GM23338 (cell line): ENCODE measurements around the gene TMCO4. TPM values are rescaled to one million over a fixed set of nuclear protein-coding genes. Genes with fewer than 3 reads are reported as not detected.

ENCODE experiments used
- ATAC-seq: fragments of 200-7000 bp; cut with Tn5 transposase; 3 replicates; pipeline ENCODE4 v1.9.1; 2020
- DNase-seq: peaks from one replicate; pipeline ENCODE4 v3.0.0-alpha.2; 2015; ENCODE audit warnings: low spot score
- H2AFZ ChIP-seq: fragments of 200-600 bp; sonication (generic); 2 replicates; pipeline ENCODE4 v1.8.0; 2016; ENCODE audit warnings: antibody characterized with exemption, mild to moderate bottlenecking, moderate library complexity
- H3F3A ChIP-seq: fragments of 200-600 bp; sonication (generic); replicated peaks from 2 replicates; pipeline ENCODE4 v1.8.0; 2017; ENCODE audit warnings: antibody characterized with exemption, mixed run types, low read depth
- H3K27ac ChIP-seq: fragments of 200-600 bp; sonication (generic); 2 replicates; pipeline ENCODE4 v1.6.1; 2016; ENCODE audit warnings: low read depth
- H3K27me3 ChIP-seq: fragments of 200-600 bp; sonication (generic); 2 replicates; pipeline ENCODE4 v1.8.0; 2016; ENCODE audit warnings: mild to moderate bottlenecking, mixed run types, moderate library complexity; ENCODE audit not compliant: insufficient read depth
- H3K36me3 ChIP-seq: fragments of 200-600 bp; sonication (generic); 2 replicates; pipeline ENCODE4 v1.8.0; 2016; ENCODE audit warnings: mild to moderate bottlenecking; ENCODE audit not compliant: insufficient read depth
- H3K4me1 ChIP-seq: fragments of 200-600 bp; sonication (generic); 2 replicates; pipeline ENCODE4 v1.8.0; 2016; ENCODE audit warnings: mild to moderate bottlenecking, moderate library complexity; ENCODE audit not compliant: insufficient read depth
- H3K4me2 ChIP-seq: fragments of 200-600 bp; sonication (generic); 2 replicates; pipeline ENCODE4 v1.7.1; 2017; ENCODE audit warnings: mixed run types
- H3K4me3 ChIP-seq: fragments of 200-600 bp; sonication (generic); 2 replicates; pipeline ENCODE4 v1.6.1; 2016; ENCODE audit warnings: mixed run types
- H3K79me2 ChIP-seq: fragments of 200-600 bp; sonication (generic); replicated peaks from 2 replicates; pipeline ENCODE4 v1.8.0; 2017; ENCODE audit warnings: mild to moderate bottlenecking; ENCODE audit not compliant: insufficient read depth
- H3K9me2 ChIP-seq: fragments of 200-600 bp; sonication (generic); 2 replicates; pipeline ENCODE4 v1.8.0; 2017; ENCODE audit not compliant: insufficient read depth
- H4K20me1 ChIP-seq: fragments of 200-600 bp; sonication (generic); replicated peaks from 2 replicates; pipeline ENCODE4 v1.8.0; 2017; ENCODE audit warnings: mild to moderate bottlenecking; ENCODE audit not compliant: insufficient read depth
- H3K27ac Mint-ChIP-seq: 2 replicates; pipeline ENCODE4 v1.8.0; 2020; ENCODE audit warnings: inconsistent platforms, mild to moderate bottlenecking, moderate library complexity, mixed read lengths
- H3K27me3 Mint-ChIP-seq: 3 replicates; pipeline ENCODE4 v1.8.0; 2022; ENCODE audit warnings: low read depth, mild to moderate bottlenecking, moderate library complexity, mixed read lengths, inconsistent platforms; ENCODE audit not compliant: insufficient read depth, poor library complexity
- H3K36me3 Mint-ChIP-seq: 3 replicates; pipeline ENCODE4 v1.8.0; 2021; ENCODE audit warnings: low read depth, mild to moderate bottlenecking, inconsistent platforms, moderate library complexity, mixed read lengths
- H3K4me1 Mint-ChIP-seq: 3 replicates; pipeline ENCODE4 v1.8.0; 2020; ENCODE audit warnings: mild to moderate bottlenecking, inconsistent platforms, mixed read lengths
- H3K4me3 Mint-ChIP-seq: 3 replicates; pipeline ENCODE4 v1.8.0; 2021; ENCODE audit warnings: moderate library complexity, mild to moderate bottlenecking, inconsistent platforms, mixed read lengths
- H3K9me3 Mint-ChIP-seq: 3 replicates; pipeline ENCODE4 v1.8.0; 2020; ENCODE audit warnings: moderate library complexity, mild to moderate bottlenecking, inconsistent platforms, mixed read lengths
- CREB1 ChIP-seq: fragments of 250-450 bp; sonication (Bioruptor Pico); IDR thresholded peaks from 2 replicates; pipeline ENCODE4 v1.5.0; 2020; ENCODE audit warnings: low read depth, mild to moderate bottlenecking, moderate library complexity
- EZH2 ChIP-seq: fragments of 200-600 bp; sonication (generic); IDR thresholded peaks from one replicate; pipeline ENCODE4 v1.8.0; 2017; ENCODE audit warnings: antibody characterized with exemption, mild to moderate bottlenecking, low read depth; ENCODE audit not compliant: unreplicated experiment
- EZH2phosphoT487 ChIP-seq: fragments of 200-600 bp; sonication (generic); IDR thresholded peaks from one replicate; pipeline ENCODE4 v1.8.1; 2018; ENCODE audit warnings: antibody characterized with exemption; ENCODE audit not compliant: unreplicated experiment
- JUNB ChIP-seq: IDR thresholded peaks from one replicate; pipeline ENCODE4 v1.6.1; 2016; ENCODE audit warnings: antibody characterized with exemption; ENCODE audit not compliant: unreplicated experiment
- NANOG ChIP-seq: IDR thresholded peaks from 2 replicates; pipeline ENCODE4 v1.6.1; 2016; ENCODE audit warnings: antibody characterized with exemption, borderline replicate concordance
- POLR2AphosphoS5 ChIP-seq: IDR thresholded peaks from 2 replicates; pipeline ENCODE4 v1.6.1; 2016; ENCODE audit warnings: antibody characterized with exemption, low read depth
- STAT1 ChIP-seq: IDR thresholded peaks from one replicate; pipeline ENCODE4 v1.6.1; 2016; ENCODE audit warnings: antibody characterized with exemption; ENCODE audit not compliant: unreplicated experiment
- ZNF114 ChIP-seq: fragments of 250-450 bp; sonication (Bioruptor Pico); IDR thresholded peaks from 2 replicates; pipeline ENCODE4 v1.5.0; 2020; ENCODE audit warnings: mild to moderate bottlenecking, moderate library complexity
- ZNF331 ChIP-seq: fragments of 250-450 bp; sonication (Bioruptor Pico); IDR thresholded peaks from 2 replicates; pipeline ENCODE4 v1.5.0; 2020; ENCODE audit warnings: low read depth, mild to moderate bottlenecking, moderate library complexity
- polyA plus RNA-seq: library from polyadenylated mRNA; unstranded; fragments of >200 nt; fragmentation: Nextera tagmentation; extraction: Ambion mirVana; gene quantifications from 2 replicates; pipeline ENCODE4 v1.2.1, GENCODE V29; 2016
- total RNA-seq: library from RNA; depleted of rRNA; stranded (reverse); fragments of >200 nt; shearing (Covaris generic); gene quantifications from 2 replicates; pipeline ENCODE4 v1.2.3, GENCODE V29; 2014
- TF ChIP-seq, protein P1 (sequence below): IDR thresholded peaks from one replicate; pipeline ENCODE4 v1.6.1; 2018; ENCODE audit warnings: antibody characterized with exemption; ENCODE audit not compliant: unreplicated experiment
- TF ChIP-seq, protein P2 (sequence below): fragments of 250-450 bp; sonication (Bioruptor Pico); IDR thresholded peaks from 2 replicates; pipeline ENCODE4 v1.5.0; 2020; ENCODE audit warnings: mild to moderate bottlenecking, moderate library complexity
- TF ChIP-seq, protein P3 (sequence below): IDR thresholded peaks from 2 replicates; pipeline ENCODE4 v1.6.1; 2016; ENCODE audit warnings: antibody characterized with exemption
- TF ChIP-seq, protein P4 (sequence below), 2 experiments: fragments of 200-600 bp in 1 of 2; sonication (generic) in 1 of 2; conservative IDR thresholded peaks; 2 replicates each; pipeline versions ENCODE4 v1.5.1 to v1.6.1; 2016 to 2017; ENCODE audit warnings: antibody characterized with exemption in 2 of 2, low read depth in 2 of 2, mild to moderate bottlenecking in 2 of 2, moderate library complexity in 1 of 2

Gene TMCO4
- total and polyA plus RNA-seq, 2 experiments from 2014 or later: 2.6 to 6.9 TPM

DNA sequence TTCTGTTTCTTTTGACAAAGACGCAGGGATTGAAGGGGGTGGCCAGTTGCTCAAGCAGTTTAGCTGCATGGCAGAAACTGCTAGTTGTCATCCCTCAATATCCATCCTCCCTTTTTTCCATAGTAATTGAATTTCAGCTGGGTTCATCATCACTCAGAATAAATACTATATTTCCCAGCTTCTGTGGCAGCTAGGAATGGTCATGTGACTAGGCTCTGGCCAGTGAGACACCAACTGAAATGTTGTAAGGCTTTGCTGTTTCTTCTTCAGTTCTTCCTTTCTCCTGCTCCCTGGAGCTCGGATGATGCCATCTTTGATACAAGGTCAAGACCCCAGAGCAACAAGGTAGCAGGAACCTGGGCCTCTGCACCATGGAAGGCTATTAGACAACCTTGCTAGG lies 61.0 kb downstream of the TMCO4 start:
- Histone ChIP-seq H3K9me2 (no peaks in the 10 kb centered on the region), H3K4me1 (no peaks in the 10 kb centered on the region), H3K36me3 (no peaks in the 10 kb centered on the region), H4K20me1 (no peaks in the 10 kb centered on the region; the same call in 1 of the 2 replicates), H3F3A (no peaks in the 10 kb centered on the region), H3K4me3 (no peak overlapping the region), H3K27ac (no peak overlapping the region), H3K4me2 (no peak overlapping the region), H3K27me3 (no peaks in the 10 kb centered on the region), H2AFZ (no peak overlapping the region), H3K79me2 (no peaks in the 10 kb centered on the region)
- H3K36me3 Mint-ChIP-seq: no peaks in the 10 kb centered on the region; the same call in 2 of the 3 replicates
- no peak overlapping the region for H3K4me3 Mint-ChIP-seq
- H3K9me3 Mint-ChIP-seq: no peaks in the 10 kb centered on the region
- peaks cover 5% of the 10 kb centered on the region for H3K27me3 Mint-ChIP-seq
- TF ChIP-seq, protein P1, sequence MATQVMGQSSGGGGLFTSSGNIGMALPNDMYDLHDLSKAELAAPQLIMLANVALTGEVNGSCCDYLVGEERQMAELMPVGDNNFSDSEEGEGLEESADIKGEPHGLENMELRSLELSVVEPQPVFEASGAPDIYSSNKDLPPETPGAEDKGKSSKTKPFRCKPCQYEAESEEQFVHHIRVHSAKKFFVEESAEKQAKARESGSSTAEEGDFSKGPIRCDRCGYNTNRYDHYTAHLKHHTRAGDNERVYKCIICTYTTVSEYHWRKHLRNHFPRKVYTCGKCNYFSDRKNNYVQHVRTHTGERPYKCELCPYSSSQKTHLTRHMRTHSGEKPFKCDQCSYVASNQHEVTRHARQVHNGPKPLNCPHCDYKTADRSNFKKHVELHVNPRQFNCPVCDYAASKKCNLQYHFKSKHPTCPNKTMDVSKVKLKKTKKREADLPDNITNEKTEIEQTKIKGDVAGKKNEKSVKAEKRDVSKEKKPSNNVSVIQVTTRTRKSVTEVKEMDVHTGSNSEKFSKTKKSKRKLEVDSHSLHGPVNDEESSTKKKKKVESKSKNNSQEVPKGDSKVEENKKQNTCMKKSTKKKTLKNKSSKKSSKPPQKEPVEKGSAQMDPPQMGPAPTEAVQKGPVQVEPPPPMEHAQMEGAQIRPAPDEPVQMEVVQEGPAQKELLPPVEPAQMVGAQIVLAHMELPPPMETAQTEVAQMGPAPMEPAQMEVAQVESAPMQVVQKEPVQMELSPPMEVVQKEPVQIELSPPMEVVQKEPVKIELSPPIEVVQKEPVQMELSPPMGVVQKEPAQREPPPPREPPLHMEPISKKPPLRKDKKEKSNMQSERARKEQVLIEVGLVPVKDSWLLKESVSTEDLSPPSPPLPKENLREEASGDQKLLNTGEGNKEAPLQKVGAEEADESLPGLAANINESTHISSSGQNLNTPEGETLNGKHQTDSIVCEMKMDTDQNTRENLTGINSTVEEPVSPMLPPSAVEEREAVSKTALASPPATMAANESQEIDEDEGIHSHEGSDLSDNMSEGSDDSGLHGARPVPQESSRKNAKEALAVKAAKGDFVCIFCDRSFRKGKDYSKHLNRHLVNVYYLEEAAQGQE: no peak
- TF ChIP-seq, protein P2, sequence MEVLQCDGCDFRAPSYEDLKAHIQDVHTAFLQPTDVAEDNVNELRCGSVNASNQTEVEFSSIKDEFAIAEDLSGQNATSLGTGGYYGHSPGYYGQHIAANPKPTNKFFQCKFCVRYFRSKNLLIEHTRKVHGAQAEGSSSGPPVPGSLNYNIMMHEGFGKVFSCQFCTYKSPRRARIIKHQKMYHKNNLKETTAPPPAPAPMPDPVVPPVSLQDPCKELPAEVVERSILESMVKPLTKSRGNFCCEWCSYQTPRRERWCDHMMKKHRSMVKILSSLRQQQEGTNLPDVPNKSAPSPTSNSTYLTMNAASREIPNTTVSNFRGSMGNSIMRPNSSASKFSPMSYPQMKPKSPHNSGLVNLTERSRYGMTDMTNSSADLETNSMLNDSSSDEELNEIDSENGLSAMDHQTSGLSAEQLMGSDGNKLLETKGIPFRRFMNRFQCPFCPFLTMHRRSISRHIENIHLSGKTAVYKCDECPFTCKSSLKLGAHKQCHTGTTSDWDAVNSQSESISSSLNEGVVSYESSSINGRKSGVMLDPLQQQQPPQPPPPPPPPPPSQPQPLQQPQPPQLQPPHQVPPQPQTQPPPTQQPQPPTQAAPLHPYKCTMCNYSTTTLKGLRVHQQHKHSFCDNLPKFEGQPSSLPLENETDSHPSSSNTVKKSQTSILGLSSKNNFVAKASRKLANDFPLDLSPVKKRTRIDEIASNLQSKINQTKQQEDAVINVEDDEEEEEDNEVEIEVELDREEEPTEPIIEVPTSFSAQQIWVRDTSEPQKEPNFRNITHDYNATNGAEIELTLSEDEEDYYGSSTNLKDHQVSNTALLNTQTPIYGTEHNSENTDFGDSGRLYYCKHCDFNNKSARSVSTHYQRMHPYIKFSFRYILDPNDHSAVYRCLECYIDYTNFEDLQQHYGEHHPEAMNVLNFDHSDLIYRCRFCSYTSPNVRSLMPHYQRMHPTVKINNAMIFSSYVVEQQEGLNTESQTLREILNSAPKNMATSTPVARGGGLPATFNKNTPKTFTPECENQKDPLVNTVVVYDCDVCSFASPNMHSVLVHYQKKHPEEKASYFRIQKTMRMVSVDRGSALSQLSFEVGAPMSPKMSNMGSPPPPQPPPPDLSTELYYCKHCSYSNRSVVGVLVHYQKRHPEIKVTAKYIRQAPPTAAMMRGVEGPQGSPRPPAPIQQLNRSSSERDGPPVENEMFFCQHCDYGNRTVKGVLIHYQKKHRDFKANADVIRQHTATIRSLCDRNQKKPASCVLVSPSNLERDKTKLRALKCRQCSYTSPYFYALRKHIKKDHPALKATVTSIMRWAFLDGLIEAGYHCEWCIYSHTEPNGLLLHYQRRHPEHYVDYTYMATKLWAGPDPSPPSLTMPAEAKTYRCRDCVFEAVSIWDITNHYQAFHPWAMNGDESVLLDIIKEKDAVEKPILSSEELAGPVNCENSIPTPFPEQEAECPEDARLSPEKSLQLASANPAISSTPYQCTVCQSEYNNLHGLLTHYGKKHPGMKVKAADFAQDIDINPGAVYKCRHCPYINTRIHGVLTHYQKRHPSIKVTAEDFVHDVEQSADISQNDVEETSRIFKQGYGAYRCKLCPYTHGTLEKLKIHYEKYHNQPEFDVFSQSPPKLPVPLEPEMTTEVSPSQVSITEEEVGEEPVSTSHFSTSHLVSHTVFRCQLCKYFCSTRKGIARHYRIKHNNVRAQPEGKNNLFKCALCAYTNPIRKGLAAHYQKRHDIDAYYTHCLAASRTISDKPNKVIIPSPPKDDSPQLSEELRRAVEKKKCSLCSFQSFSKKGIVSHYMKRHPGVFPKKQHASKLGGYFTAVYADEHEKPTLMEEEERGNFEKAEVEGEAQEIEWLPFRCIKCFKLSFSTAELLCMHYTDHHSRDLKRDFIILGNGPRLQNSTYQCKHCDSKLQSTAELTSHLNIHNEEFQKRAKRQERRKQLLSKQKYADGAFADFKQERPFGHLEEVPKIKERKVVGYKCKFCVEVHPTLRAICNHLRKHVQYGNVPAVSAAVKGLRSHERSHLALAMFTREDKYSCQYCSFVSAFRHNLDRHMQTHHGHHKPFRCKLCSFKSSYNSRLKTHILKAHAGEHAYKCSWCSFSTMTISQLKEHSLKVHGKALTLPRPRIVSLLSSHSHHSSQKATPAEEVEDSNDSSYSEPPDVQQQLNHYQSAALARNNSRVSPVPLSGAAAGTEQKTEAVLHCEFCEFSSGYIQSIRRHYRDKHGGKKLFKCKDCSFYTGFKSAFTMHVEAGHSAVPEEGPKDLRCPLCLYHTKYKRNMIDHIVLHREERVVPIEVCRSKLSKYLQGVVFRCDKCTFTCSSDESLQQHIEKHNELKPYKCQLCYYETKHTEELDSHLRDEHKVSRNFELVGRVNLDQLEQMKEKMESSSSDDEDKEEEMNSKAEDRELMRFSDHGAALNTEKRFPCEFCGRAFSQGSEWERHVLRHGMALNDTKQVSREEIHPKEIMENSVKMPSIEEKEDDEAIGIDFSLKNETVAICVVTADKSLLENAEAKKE (CRISPR knock-in tag): no peak
- TF ChIP-seq JUNB: no peak
- TF ChIP-seq, protein P3, sequence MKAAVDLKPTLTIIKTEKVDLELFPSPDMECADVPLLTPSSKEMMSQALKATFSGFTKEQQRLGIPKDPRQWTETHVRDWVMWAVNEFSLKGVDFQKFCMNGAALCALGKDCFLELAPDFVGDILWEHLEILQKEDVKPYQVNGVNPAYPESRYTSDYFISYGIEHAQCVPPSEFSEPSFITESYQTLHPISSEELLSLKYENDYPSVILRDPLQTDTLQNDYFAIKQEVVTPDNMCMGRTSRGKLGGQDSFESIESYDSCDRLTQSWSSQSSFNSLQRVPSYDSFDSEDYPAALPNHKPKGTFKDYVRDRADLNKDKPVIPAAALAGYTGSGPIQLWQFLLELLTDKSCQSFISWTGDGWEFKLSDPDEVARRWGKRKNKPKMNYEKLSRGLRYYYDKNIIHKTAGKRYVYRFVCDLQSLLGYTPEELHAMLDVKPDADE: no peak
- TF ChIP-seq, protein P4, sequence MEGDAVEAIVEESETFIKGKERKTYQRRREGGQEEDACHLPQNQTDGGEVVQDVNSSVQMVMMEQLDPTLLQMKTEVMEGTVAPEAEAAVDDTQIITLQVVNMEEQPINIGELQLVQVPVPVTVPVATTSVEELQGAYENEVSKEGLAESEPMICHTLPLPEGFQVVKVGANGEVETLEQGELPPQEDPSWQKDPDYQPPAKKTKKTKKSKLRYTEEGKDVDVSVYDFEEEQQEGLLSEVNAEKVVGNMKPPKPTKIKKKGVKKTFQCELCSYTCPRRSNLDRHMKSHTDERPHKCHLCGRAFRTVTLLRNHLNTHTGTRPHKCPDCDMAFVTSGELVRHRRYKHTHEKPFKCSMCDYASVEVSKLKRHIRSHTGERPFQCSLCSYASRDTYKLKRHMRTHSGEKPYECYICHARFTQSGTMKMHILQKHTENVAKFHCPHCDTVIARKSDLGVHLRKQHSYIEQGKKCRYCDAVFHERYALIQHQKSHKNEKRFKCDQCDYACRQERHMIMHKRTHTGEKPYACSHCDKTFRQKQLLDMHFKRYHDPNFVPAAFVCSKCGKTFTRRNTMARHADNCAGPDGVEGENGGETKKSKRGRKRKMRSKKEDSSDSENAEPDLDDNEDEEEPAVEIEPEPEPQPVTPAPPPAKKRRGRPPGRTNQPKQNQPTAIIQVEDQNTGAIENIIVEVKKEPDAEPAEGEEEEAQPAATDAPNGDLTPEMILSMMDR (conservative IDR thresholded peaks at IDR 0.05; ENCODE audit: low read depth in 2 of 2): no peak
- TF ChIP-seq ZNF331 (CRISPR knock-in tag): no peak
- no peak for TF ChIP-seq EZH2phosphoT487
- TF ChIP-seq NANOG: no peak
- TF ChIP-seq ZNF114 (CRISPR knock-in tag): no peak
- TF ChIP-seq EZH2: no peak
- TF ChIP-seq POLR2AphosphoS5: no peak
- TF ChIP-seq STAT1: no peak
- no peak for TF ChIP-seq CREB1 (CRISPR knock-in tag)
- no peak for DNase-seq
- no peak for ATAC-seq
- no peak overlapping the region for H3K27ac Mint-ChIP-seq
- no peaks in the 10 kb centered on the region for H3K4me1 Mint-ChIP-seq
